ENCODE data around the gene GRM1.

DNA sequence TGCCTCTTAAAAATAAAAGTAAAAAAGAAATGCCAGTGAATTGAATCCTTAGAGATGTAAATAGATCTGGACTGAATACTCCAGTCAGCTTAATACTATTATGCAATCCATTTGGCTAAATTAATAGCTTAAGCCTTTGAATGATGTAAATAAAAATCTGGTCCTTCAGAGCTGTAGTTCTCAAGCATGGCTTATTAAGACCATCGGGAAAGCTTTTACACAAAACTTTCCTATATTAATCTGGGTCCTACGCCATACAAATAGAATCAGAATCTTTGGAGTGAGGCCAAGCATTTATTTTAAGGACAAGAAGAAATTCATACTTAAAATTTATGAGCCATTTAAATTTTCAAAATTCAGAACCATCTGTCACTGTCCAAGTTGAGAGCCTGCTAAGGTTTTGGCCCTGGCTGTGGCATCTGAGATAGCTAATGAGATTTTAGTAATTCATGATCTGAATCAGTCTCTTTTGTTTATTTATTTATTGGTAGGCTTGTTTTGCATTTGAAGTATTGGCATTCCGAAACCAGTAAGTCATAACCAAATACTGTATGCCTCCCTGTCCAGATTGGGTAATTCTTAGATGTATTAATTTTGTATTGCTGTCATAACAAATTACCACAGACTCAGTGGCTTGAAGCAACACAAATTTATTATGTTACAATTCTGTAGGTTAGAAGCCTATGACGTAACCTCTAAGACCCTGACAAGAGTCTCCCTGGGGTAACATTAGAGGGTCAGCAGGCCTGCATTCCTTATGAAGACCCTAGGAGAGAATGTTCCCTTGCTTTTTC lies 286.7 kb downstream of the GRM1 start:
- no peak for TF ChIP-seq FOXK2 (IDR thresholded peaks at IDR 0.05)
- TF ChIP-seq TARDBP (IDR thresholded peaks at IDR 0.05), result no peak
- no peak for TF ChIP-seq L3MBTL2 (conservative IDR thresholded peaks at IDR 0.05)
- no peak for TF ChIP-seq FOXM1 (IDR thresholded peaks at IDR 0.05; ENCODE audit: borderline replicate concordance)
- TF ChIP-seq FOXA1 (IDR thresholded peaks at IDR 0.05), result no peak
- no peak for TF ChIP-seq SUZ12 (IDR thresholded peaks at IDR 0.05)
